ENCODE data around the gene GDF15.

GRCh38 chr19:18417250-18418028, 31.5 kb downstream of the GDF15 start:
- TF ChIP-seq, protein P1, sequence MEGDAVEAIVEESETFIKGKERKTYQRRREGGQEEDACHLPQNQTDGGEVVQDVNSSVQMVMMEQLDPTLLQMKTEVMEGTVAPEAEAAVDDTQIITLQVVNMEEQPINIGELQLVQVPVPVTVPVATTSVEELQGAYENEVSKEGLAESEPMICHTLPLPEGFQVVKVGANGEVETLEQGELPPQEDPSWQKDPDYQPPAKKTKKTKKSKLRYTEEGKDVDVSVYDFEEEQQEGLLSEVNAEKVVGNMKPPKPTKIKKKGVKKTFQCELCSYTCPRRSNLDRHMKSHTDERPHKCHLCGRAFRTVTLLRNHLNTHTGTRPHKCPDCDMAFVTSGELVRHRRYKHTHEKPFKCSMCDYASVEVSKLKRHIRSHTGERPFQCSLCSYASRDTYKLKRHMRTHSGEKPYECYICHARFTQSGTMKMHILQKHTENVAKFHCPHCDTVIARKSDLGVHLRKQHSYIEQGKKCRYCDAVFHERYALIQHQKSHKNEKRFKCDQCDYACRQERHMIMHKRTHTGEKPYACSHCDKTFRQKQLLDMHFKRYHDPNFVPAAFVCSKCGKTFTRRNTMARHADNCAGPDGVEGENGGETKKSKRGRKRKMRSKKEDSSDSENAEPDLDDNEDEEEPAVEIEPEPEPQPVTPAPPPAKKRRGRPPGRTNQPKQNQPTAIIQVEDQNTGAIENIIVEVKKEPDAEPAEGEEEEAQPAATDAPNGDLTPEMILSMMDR (IDR thresholded peaks at IDR 0.05; ENCODE audit: borderline replicate concordance, extremely low read depth, low read length, poor library complexity, severe bottlenecking) = no peak
- peak; percentile 54 for TF ChIP-seq EZH2 (IDR thresholded peaks at IDR 0.05; ENCODE audit: borderline replicate concordance, low read depth, low read length, severe bottlenecking)
